HG03196 (cell line): ENCODE data around the gene ATP8B4.

ENCODE experiments used
- ATAC-seq: cut with Tn5 transposase; IDR thresholded peaks from one replicate; pipeline ENCODE4 v1.9.1; 2021; ENCODE audit not compliant: unreplicated experiment

The ATP8B4 gene

DNA sequence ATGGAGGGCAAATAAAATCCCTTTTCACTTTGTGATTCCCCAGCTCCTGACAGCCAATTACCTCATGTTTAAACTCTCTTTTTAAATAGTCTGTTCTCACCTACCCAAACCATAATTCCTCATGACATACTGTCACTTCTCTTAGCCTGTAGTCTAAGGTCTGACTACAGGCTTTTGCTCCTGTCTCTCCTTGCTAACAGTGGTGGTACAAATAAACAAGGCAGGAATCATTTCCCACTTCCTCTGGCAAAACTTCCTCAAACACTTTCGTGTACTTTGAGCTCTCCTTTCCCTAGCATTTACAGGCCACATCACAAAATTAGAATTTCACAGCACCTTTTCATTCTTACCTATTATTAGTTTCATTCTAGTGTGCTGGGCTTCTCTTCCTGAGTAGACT lies 51.8 kb downstream of the ATP8B4 start:
- no peak for ATAC-seq

DNA sequence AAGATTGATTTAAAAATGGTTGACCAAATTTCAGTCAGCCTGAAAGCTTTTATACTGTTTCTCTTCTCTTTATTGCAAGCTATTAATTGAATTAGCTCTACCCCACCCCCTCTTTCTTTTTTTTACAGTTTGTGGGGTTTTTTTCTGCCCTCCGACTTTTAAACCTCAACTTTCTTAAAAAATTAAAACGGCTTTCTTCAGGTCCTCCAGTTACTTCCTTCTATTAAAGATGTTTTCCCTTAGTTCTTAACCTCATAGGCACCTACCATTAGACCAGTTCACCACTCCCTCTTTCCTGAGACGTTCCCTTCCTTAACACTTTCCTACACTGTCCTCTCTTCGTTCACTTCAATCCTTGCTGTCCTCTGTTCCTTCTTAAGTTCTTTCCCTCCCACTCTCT lies 52.4 kb downstream of the ATP8B4 start:
- no peak for ATAC-seq

DNA sequence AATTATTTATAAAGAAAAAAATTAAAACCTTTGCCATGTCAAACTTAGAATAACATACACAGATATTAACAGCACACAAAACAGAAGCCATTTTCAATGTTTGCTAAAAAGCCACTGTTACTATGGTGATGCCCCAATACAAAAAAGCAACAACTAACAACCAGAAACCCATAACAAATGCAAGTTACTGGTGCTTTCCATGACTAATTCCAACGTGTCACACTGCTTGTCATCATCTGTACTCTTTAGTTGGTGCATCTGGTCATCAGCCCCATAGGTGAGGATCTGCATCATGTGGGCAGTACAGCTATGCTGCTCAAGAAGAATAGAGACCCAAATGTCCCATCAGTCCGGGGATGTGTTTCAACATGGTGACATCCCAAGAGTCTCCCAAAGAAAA lies 52.8 kb downstream of the ATP8B4 start:
- ATAC-seq = no peak

DNA sequence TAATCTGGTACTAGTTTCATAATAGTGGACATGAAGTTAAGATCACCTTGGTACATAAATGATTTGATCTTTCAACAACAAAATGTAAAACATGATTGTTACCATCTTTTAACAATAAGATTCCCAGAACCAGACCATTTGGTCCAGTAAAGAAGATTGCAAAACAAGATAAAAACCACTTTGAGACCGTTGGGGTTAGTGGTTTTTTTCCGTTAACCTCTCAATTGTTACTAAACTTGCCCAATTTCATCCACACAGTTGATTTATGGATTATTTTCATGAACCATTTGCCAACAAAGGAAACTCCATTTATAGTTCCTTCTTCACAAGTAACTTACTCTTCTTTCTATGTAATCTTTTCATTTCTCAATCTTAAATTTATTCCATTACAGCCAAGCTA lies 53.8 kb downstream of the ATP8B4 start:
- no peak for ATAC-seq

DNA sequence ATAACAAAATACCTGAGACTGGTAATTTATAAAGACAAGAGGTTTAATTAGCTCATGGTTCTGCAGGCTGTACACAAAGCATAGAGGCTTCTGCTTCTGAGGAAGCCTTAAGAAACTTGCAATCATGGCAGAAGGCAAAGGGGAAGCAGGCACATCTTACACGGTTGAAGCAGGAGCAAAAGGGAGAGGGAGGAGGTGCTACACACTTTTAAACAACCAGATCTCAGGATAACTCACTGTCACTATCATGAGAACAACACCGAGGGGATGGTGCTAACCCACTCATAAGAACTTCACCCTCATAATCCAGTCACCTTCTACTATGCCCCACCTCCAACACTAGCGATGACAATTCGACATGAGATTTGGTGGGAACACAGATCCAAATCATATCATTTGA lies 54.4 kb downstream of the ATP8B4 start:
- no peak for ATAC-seq

DNA sequence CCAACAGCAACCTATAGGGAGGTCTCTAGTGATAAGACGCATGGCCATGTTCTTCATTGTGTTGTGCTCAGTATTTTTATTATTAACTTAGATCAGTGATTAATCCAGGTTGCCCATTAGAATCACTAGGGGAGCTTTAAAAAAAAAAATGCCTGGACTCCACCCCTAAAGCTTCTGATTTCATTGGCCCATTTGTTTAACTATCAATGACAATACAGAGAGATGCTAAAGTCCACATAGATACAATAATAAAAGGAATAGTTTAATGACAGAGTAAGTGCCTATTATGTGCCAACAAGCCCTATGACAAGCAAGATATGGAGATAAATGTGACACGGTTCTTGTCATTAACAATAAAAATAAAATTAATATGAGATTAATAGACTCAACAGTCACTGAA lies 55.8 kb downstream of the ATP8B4 start:
- ATAC-seq = no peak

DNA sequence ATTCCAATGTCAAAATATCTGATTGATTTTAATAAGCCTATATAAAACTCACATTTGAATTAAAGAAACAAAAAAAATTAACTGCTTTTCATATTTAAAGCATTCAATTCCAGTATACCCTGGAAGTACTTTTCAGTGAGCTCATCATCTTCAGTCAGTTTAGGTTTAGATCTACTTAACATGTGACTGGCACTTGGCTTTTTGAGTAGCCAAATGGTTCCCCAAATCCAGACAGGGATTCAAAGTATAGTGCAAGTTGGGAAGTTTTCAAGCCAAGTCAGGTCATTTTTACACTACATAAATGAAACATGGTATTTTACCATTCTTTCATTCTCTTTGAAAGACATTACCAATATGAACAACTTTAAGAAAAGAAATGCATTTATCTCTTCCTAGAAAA lies 57.5 kb downstream of the ATP8B4 start:
- ATAC-seq = no peak

DNA sequence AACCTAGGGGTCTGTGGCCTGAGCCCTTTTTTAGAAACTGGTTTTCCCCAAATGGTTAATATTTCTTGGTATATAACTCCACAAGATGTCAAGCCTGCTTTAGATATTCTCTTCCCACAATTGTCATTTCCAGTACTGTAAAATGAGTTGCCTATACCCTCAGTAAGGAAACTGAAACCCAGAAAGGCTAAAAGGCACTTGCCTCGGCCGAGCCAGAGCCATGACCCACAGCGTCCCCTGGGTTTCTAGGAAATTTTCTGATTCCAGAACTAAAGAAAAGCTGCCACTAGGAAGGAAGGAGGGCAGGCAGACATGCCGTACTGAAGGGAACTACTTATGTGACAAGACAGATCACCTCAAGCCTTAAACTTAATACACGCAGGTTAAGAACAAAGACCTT lies 59.1 kb downstream of the ATP8B4 start:
- no peak for ATAC-seq

DNA sequence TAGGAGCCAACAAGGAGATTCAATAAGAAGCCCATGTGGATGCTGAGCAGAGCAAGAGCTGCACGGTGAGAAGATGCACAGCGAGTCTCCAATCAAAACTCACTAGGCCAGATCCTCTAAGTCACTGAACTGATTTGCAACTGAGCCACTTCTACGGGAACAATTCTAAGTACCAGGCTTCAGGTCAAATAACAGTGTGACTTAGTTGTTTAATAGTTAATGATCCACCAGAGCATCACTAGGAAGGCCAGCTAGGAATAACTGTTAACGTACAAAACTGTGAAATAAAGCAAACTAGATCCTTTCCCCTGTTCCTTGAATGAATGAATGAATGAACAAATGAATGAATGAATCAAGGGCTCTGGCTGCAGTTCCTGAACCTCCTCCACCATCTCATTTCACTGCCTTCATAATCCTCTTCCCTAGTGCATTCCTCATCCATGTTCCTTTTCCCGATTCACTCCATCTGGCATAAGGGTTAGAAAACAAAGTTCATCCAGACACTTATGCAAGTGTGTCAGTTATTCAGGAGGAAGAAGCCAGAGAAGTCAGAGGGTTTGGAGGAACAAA lies 59.7 kb downstream of the ATP8B4 start:
- no peak for ATAC-seq

DNA sequence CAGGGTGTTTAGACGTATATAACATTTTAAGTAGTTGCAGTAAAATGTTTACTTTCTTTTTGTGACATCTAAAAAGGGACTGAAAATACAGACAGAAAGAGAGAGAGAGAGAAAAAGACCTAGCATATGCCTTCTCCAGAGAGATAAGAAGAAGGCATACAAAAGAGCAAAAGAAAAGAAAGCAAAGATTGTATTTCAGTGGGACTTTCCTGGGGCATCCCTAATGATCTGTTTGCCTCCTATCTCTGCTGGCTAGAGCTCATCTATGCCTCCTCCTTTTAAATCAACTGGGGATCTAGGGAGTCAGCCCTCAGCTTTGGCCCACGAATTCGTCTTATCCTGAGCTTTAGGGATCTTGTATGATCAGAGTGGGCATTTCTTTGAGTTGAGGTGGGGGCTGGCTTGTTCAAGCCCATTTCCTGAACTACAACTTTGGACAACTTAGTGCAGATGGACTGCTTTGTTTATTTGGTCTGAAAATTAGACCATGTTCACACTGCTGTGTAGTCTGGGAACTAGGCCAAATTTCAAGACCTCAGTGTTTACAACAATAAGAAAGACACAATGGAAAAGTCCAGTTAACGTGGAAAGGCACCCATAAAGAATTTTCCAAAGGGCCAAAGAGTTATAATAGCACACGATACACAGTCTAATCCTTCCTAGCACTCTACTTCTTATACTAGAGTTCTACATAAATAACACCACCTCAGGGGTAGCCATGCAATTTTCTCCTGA lies 61.0 kb downstream of the ATP8B4 start:
- ATAC-seq = no peak

DNA sequence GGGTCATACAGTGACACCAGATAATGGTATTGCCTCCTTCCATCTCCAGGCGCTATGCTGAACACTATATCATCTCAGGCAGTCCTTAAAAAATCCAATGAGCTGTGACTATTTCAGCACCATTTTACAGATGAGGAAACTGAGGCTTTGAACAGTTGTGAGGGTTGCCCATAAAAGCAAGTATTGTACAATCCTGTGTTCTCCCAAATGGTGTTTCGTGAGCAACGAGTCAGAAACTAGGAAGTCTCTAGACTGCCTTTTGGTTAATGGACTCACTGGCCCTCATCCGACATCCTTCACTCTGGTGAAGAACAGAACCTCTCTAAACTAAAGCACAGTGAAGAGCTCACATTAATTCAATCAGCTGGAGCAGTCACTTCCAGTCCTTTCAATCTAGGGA lies 61.8 kb downstream of the ATP8B4 start:
- ATAC-seq = no peak

DNA sequence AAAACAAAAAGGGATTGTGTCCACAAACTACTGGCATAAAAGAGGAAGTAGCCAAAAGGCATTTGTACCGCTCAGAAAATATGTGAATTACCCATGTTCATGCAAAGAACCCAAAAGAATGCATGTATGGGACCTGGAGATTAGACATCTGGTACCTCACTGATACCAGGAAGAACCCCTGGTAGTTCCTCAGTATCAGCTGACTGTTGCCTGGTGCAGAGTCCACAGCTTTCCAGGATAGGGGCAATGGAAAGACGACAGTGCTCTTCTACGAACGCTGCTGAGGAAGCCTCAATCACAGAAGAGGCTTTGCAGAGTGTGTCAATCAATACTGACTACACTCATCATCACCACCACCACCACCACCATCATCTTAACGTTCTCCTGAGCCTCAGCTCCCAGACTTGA lies 63.3 kb downstream of the ATP8B4 start:
- no peak for ATAC-seq

DNA sequence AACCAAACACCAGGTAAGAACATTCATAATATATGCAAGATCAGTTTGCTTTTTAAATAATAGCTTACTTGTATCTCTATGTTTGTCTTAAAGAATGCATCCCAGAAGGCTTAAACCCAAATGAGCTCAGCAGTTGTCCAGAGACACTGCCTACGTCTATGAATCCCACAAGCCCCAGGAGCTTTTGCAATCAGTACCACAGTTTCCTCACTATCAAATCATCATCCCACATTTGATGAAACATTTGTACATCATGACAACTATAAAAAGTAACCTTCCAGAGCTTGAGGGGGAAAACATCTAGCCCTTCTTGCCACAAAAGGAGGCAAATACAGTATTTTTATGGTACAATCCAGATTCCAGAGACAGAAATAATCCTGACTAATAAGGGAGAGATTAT lies 63.7 kb downstream of the ATP8B4 start:
- no peak for ATAC-seq

DNA sequence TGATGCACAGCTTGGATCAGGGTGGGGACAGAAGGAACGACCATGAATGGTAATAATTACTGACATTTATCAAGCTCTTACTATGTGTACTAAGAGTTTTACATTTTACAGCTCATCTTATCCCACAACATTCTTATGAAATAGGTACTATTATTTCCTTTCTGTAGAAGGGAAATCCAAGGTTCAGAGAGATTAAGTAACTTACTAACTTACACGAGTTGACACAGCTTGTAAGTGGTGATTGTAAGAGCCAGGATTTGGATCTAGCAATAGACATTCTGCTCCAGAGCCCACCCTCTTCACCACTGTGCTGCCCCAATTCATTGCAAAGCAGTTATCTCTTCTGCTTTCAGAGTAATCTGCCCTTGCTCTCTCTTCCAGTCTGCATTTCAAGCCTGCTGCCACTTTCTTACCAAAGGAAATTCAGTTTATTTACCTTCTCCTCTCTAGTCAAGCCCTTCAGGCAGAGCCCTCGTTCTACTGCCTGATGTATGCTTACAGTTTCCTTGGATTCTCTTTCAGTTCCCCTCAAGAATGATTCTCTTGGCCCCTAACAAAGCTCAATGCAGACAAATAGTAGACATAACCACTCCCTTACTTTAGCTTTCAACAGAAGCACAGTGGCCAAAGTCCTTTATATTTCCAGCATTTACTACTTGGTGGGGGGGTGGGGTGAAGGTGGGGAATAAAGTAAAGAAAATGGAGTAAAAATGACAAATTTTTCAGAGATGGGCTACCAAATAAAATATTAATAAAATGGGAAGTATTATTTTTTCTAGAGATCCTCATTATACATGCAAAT lies 65.8 kb downstream of the ATP8B4 start:
- no peak for ATAC-seq

DNA sequence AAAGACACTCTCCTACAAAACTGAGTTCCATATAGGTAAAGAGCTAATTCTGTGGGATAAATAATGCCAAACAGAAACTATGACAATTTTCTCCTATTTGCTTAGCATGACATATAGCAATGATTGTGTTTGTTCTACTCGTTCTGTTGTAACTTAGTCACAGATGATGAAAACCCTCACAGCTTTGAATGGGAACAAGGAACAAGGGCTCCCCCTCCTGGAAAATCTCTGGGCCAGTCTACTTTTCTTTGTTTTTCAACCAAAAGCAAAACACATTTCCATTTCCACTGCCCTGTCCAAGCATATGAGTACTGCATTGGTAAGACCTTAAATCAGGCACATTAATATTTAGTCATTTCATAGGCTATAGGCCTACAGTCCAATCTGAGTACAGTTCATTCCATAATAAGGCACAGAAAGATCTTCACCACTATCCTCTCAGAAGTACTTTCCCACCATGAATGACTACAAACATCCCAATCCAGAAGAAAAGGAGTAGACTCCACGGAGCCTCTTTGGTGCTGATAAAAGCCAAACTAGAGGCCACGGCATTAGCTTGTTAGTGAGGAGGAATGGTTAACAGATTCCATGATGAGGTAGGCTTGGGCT lies 67.1 kb downstream of the ATP8B4 start:
- ATAC-seq = no peak

DNA sequence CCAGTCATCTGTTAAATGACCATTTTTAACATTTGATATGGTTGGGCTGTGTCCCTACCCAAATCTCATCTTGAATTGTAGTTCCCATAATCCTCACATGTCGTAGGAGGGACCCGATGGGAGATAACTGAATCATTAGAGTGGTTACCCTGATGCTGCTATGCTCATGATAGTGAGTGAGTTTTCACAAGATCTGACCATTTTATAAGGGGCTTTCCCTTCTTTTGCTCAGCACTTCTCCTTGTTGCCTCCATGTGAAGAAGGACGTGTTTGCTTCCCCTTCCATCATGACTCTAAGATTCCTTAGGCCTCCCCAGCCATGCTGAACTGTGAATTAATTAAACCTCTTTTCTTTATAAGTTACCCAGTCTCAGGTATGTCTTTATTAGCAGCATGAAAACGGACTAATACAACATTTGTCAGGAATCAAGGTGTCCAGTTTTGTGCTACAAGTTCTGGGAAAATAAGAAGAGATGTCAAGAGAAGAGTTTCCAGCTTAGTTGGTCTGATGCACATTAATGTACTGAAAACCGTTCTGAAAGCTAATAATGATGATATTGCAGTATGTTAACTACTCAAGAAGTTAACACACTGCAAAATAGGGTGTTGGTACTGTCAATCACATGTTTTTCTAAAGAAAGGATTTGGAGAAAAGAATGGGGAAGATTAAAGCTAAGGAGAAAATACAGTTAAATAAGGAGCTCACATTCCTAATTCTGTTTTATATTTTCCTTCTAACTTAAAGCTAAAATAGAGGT lies 67.9 kb downstream of the ATP8B4 start:
- no peak for ATAC-seq

DNA sequence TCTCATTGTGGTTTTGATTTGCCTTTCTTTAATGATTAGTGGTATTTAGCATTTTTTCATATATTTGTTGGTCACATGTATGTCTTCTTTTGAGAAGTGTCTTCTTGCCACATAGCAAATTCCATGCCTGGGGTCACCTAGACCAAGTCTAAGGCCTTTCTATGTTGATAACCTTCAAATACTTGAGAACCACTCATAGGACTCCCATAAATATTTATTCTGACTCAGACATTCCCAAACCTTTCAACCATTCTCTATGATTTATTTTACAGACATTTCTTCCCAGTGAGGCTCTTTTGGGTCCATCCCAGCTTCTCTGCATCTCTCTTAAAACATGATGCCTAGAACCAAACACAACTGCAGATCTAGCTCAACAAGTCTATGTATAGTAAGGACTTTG lies 69.2 kb downstream of the ATP8B4 start:
- ATAC-seq = no peak

DNA sequence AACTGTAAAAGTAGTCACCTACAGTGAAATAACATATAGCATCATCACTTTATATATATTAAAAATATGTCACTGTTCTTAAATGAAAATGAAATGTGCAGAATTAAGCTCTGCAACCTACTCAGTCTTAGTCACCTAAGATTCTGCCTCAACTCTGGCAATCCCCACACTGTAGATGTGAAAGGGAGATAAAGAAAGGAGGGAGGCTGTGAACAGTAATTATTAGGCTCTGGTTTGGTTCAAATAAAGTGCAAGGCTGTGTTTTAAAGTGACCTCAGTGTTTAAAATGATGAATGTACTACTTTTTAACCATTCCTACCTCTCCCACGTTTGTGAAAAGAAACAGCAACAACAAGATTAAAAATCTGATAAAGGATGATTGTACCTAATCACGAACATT lies 72.2 kb downstream of the ATP8B4 start:
- no peak for ATAC-seq

DNA sequence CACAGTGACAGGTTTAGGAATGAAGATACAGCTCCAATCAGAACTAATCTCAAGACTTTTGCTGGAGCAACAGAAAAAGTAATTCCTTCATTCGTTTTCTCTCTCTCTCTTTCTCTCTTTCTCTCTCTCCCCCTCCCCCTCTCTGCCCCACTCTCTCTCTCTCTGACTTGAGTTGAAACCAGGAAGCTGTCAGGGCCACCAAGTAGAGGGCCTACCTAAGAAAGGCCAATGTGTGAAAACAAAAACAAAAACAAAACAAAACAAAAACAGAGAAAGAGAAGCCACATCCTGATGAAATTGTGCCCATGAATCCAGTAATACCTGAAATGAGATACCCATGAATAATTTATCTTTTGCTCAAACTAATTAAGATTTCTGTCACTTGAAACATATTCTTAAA lies 72.9 kb downstream of the ATP8B4 start:
- ATAC-seq = peak; percentile 74

DNA sequence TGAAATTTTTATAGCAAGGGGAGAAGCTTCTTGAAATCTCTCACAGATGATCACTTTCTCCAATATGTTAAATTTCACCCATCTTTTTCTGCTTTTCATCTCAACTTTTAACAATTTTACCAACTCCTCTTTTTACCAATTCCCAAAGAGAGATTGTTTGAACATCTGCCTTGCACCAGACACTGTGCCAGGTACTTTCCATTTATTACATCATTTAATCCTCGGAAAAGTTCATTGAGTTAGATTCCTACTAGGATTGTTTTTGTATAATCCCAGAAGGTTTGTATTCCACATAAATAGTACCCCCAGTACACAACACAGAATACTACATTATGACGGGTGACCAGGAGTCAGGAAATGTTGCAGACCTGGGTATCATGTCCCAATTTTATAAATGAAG lies 74.1 kb downstream of the ATP8B4 start:
- no peak for ATAC-seq

DNA sequence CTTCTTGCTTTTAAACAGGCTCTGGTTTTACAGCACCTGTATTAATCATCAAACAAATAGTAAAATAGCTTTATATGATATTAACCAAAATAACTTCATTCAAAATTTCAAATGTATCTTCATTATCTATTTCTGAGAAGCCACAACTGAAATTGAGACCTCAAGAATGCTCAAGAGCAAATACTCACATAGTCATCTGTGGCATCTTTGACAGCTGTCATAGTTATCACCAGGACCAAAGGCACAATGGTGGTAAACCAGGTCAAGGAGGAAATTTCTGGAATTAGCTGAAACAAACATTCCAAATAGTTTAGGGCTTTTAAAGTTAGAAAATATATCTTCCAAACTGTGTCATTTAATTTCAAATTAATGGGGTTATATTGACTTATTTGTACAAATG lies 74.6 kb downstream of the ATP8B4 start:
- ATAC-seq = no peak
